Measurements from ENCODE around the gene P2RY6. TPM values are rescaled to one million over a fixed set of nuclear protein-coding genes. Genes with fewer than 3 reads are reported as not detected.

P2RY6 gene
- total and polyA plus RNA-seq, 11 donors, result 0.56 to 17.7 (median 2.0) TPM

DNA sequence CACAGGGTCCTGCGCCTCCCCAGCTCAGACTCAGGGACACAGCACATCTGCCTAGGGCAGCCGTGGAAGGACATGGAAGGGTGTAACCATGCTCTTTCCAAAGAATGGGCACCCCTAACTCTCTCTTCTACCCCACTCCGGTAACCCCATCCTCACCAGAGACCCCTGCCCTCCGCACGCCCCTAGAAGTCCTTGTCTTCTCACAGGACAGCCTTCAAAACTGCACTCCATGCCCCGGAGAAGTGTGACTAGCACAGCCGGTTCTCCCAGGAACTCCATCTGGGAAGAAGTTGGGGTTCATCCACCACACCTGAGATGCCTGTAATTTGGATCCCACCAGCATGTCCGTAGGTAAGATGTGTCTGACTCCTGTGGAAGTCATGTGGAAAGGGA lies 29.0 kb upstream of the P2RY6 start:
- no peak for ATAC-seq
- Histone ChIP-seq H3K27ac (peak overlapping the region in 2 of 12 donors; percentile 67 to 84), H3K36me3 (no peaks in the 10 kb centered on the region), H3K4me1 (peaks cover 12 to 54% (median 40%) of the 10 kb centered on the region in 12 donors), H3K9me3 (no peaks in the 10 kb centered on the region), H3K4me3 (peak overlapping the region in 1 of 12 donors; percentile 16), H3K27me3 (no peaks in the 10 kb centered on the region)
- TF ChIP-seq CTCF (IDR thresholded peaks at IDR 0.05), result no peak
- no peak for TF ChIP-seq POLR2A (IDR thresholded peaks at IDR 0.05)
- intact Hi-C loops (cut with DNase I), result loop anchor here (2.0 to 10.0 kb wide), 11 partner anchors 44 to 521 kb away; no protein-coding TSS in a partner anchor
- 79 to 85% (median 81%) methylated on average over 8 of the region's 8 CpGs for whole genome bisulfite sequencing, 4 donors
- no peak for DNase-seq

DNA sequence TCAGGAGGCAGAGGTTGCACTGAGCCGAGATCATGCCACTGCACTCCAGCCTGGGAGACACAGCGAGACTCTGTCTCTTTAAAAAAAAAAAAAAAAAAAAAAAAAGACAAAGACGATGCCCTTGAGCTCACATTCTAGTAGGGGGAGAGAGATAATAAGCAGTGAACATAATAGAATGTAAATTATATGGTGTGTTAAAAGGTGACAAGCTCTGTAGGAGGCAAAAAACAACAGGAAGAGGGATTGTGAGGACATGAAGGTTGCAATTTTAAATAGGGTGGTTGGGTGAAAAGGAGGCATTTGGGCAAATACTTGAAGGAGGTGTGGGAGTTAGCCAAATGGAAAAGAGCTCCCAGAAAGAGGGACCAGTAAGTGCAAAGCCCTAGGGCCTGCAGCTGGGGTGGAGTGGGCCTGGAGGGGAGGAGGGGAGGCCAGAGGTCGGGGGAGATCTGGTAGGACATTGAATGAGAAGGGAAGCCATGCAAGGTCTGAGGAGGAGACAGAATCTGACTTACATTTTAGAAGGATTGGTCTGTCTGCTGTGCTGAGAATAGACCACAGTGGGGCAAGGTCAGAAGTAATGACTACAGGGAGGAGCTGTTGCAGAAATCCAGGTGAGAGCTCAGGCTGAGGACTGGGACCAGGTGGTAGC lies 27.4 kb upstream of the P2RY6 start:
- TF ChIP-seq CTCF (IDR thresholded peaks at IDR 0.05) (no peak), POLR2A (IDR thresholded peaks at IDR 0.05) (no peak)
- no peak overlapping the region for H3K4me3 ChIP-seq
- 66 to 87% (median 72%) methylated on average over 4 of the region's 4 CpGs for WGBS, 4 donors
- no peak overlapping the region for H3K27ac ChIP-seq
- ATAC-seq (no peak), DNase-seq (no peak)
- H3K27me3 ChIP-seq, result no peaks in the 10 kb centered on the region
- H3K9me3 ChIP-seq, result no peaks in the 10 kb centered on the region
- intact Hi-C loops (cut with DNase I), result loop anchor here (5.0 to 10.0 kb wide), 8 partner anchors 43 to 522 kb away; no protein-coding TSS in a partner anchor
- no peaks in the 10 kb centered on the region for H3K36me3 ChIP-seq
- peaks cover 9 to 38% (median 28%) of the 10 kb centered on the region in 12 donors for H3K4me1 ChIP-seq

DNA sequence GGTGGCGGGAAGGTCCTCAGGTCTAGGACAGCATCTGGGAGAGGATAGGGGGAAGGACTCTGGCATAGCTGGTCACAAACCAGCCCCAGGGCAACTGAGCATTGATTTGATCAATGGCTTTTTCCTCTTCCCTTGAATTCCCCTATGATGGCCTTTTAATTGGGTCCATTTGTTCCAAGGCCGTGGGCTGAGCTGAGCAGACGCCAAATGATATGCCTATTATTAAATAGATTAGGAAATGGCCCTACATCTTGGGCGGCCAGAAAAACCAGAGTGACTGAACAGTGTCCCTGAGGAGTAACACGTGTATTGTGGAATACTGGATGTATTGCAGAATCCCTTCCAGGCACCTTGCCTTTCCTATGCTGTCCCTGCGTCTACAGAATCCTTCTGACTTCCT lies 26.7 kb upstream of the P2RY6 start:
- no peak for ATAC-seq
- TF ChIP-seq POLR2A (IDR thresholded peaks at IDR 0.05) (no peak), CTCF (IDR thresholded peaks at IDR 0.05) (no peak)
- no peaks in the 10 kb centered on the region for H3K9me3 ChIP-seq
- intact Hi-C loops (cut with DNase I), result loop anchor here in 3 of 10 donors (5.0 to 10.0 kb wide), 4 partner anchors 42 to 521 kb away; no protein-coding TSS in a partner anchor
- 59 to 76% (median 66%) methylated on average over 6 of the region's 6 CpGs for WGBS, 4 donors
- peaks cover 7 to 30% (median 21%) of the 10 kb centered on the region in 12 donors for H3K4me1 ChIP-seq
- no peak for DNase-seq
- no peaks in the 10 kb centered on the region for H3K36me3 ChIP-seq
- H3K27me3 ChIP-seq, result no peaks in the 10 kb centered on the region
- H3K27ac ChIP-seq, result no peak overlapping the region
- no peak overlapping the region for H3K4me3 ChIP-seq

GRCh38 chr11:73246303-73246702 lies 25.8 kb upstream of the P2RY6 start:
- H3K27me3 ChIP-seq, result no peaks in the 10 kb centered on the region
- H3K9me3 ChIP-seq, result no peaks in the 10 kb centered on the region
- H3K4me3 ChIP-seq, result no peak overlapping the region
- WGBS, 4 donors, result 84 to 87% (median 86%) methylated on average over 2 of the region's 2 CpGs
- ATAC-seq, result no peak
- peaks cover 0 to 22% (median 12%) of the 10 kb centered on the region in 12 donors for H3K4me1 ChIP-seq
- intact Hi-C loops (cut with DNase I), result loop anchor here in 3 of 10 donors (5.0 to 10.0 kb wide), 4 partner anchors 41 to 522 kb away; no protein-coding TSS in a partner anchor
- no peak overlapping the region for H3K27ac ChIP-seq
- no peak for DNase-seq
- no peak for TF ChIP-seq POLR2A (IDR thresholded peaks at IDR 0.05)
- no peak for TF ChIP-seq CTCF (IDR thresholded peaks at IDR 0.05)
- H3K36me3 ChIP-seq, result no peaks in the 10 kb centered on the region
